Ovary (tissue), 9 donors: ENCODE results near the gene FAM114A2. TPM values are rescaled to one million over a fixed set of nuclear protein-coding genes. Genes with fewer than 3 reads are reported as not detected.
"Not testable (repeated sequence)": the region's sequence is repeated elsewhere in the genome, so short reads cannot be mapped to it uniquely, and the experiment has no call there.

Source experiments
- DNase-seq, 5 donors: peaks; one replicate each; pipeline ENCODE4 v3.0.0-alpha.2; 2019 to 2020
- H3K27ac ChIP-seq, 2 donors: fragments of 200-600 bp; one replicate each; pipeline versions ENCODE4 v1.5.1 to v1.8.0; 2019 to 2022
- H3K27me3 ChIP-seq: fragments of 200-600 bp; one replicate; pipeline ENCODE4 v1.8.0; 2022
- H3K36me3 ChIP-seq: fragments of 200-600 bp; sonication (generic); one replicate; pipeline ENCODE4 v1.5.1; 2019
- H3K4me1 ChIP-seq: one replicate; pipeline ENCODE4 v1.8.1; 2013; ENCODE audit warnings: mild to moderate bottlenecking, moderate library complexity; ENCODE audit not compliant: insufficient read depth
- H3K4me3 ChIP-seq: fragments of 200-600 bp; sonication (generic); one replicate; pipeline ENCODE4 v1.5.1; 2017
- H3K9me3 ChIP-seq, 2 donors: fragments of 200-600 bp in 1 of 2; sonication (generic) in 1 of 2; one replicate each; pipeline versions ENCODE4 v1.5.1 to v1.8.1; 2013 to 2019; ENCODE audit warnings: mild to moderate bottlenecking in 1 of 2, moderate library complexity in 1 of 2
- CTCF ChIP-seq, 3 donors: fragments of 450-650 bp in 2 of 3; fragments of 200-600 bp in 1 of 3; IDR thresholded peaks; one replicate each; pipeline versions ENCODE4 v1.5.1 to v1.8.0; 2016 to 2022; ENCODE audit warnings: antibody characterized with exemption in 3 of 3, mild to moderate bottlenecking in 1 of 3
- EP300 ChIP-seq: sonication (generic); formaldehyde crosslinking; IDR thresholded peaks from one replicate; pipeline ENCODE4 v1.6.1; 2017; ENCODE audit warnings: antibody characterized with exemption
- POLR2A ChIP-seq: fragments of 450-650 bp; IDR thresholded peaks from one replicate; pipeline ENCODE4 v1.6.1; 2017; ENCODE audit warnings: antibody characterized with exemption, mild to moderate bottlenecking, moderate library complexity
- WGBS, 3 donors: extraction: QIAGEN DNeasy Blood & Tissue Kit in 1 of 3; methylation state at CpG; one replicate each; pipeline versions ENCODE4 v1.1.5 to v1.1.7; 2013 to 2017; 5-methylcytosine and 5-hydroxymethylcytosine counted together
- intact Hi-C, 4 donors: fragments of 100-400 bp; cut with DNase I; formaldehyde crosslinking; loops; one replicate each; pipeline versions ENCODE4 v1.11.0 to v1.15.1; 2022 to 2023
- polyA plus RNA-seq, 2 donors: library from polyadenylated mRNA; stranded (reverse); fragments of 200-250 nt in 1 of 2; fragments of 350-450 nt in 1 of 2; fragmentation: Illumina TruSeq in 1 of 2; extraction: RNeasy Lipid Tissue Mini Kit (QIAGEN cat#74804) in 1 of 2; gene quantifications; one replicate each; pipeline ENCODE4 v1.2.3, GENCODE V29; 2013 to 2014
- total RNA-seq, 7 donors: library from RNA; depleted of rRNA in 2 of 7; stranded (reverse); fragments of >200 nt in 2 of 7; fragmentation: NEBNext Ultra II Directional in 3 of 7; extraction: Animal tissue kit (Norgen Biotek cat#: 25700) in 3 of 7; gene quantifications; one replicate each; pipeline versions ENCODE4 v1.1.0 to v1.2.4, GENCODE V29; 2016 to 2023
- donor health status: DM: no; HTN: no; CAD: no; lungs with moderate emphysema.
- donor health status: DM: no; HTN: no; CAD: no.
- donor health status: Bipolar disorder and iron deficiency.
- donor health status: DM: yes; HTN: yes; CAD: no.
- donor health status: DM: no; HTN: no; CAD: no.
- donor health status: DM: yes; HTN: yes; CAD: no.

FAM114A2 gene
- total and polyA plus RNA-seq, 9 donors = 9.6 to 63.3 (median 33.1) TPM

- no peak overlapping the region for H3K4me3 ChIP-seq
- H3K36me3 ChIP-seq = no peaks in the 10 kb centered on the region
- DNase-seq = no peak
- 82 to 92% (median 89%) methylated on average over 5 of the region's 5 CpGs for WGBS, 3 donors
- no peaks in the 10 kb centered on the region for H3K9me3 ChIP-seq
- TF ChIP-seq POLR2A (no peak), EP300 (no peak), CTCF (IDR thresholded peaks at IDR 0.05) (no peak)
- no peaks in the 10 kb centered on the region for H3K4me1 ChIP-seq
- H3K27ac ChIP-seq = no peak overlapping the region
- intact Hi-C loops = loop anchor here in 3 of 4 donors (10.0 kb wide), 3 partner anchors 98 to 328 kb away; partner anchors contain the start of gene GALNT10 (in 1 of the 3)
- H3K27me3 ChIP-seq = no peaks in the 10 kb centered on the region
Measured at GRCh38 chr5:154076240-154076922, 37.7 kb upstream of the FAM114A2 start.

GRCh38 chr5:154072414-154073171, 33.9 kb upstream of the FAM114A2 start:
- no peak overlapping the region for H3K4me3 ChIP-seq
- 35 to 39% (median 35%) methylated on average over 18 of the region's 18 CpGs for WGBS, 3 donors
- H3K36me3 ChIP-seq = no peaks in the 10 kb centered on the region
- no peak overlapping the region for H3K27ac ChIP-seq
- H3K4me1 ChIP-seq = no peaks in the 10 kb centered on the region
- no peaks in the 10 kb centered on the region for H3K27me3 ChIP-seq
- TF ChIP-seq POLR2A (no peak), CTCF (IDR thresholded peaks at IDR 0.05) (peak; percentile 84 to 89 (median 88))
- intact Hi-C loops = loop anchor here in 3 of 4 donors (2.0 to 10.0 kb wide), 6 partner anchors 102 to 570 kb away; partner anchors contain the start of gene GALNT10 (in 1 of the 3)
- no peaks in the 10 kb centered on the region for H3K9me3 ChIP-seq
- DNase-seq = peak; percentile 73 to 89 (median 88)

- WGBS, 3 donors = 53 to 69% (median 59%) methylated on average over 2 of the region's 2 CpGs
- Histone ChIP-seq H3K27me3 (no peaks in the 10 kb centered on the region), H3K9me3 (no peaks in the 10 kb centered on the region), H3K27ac (no peak overlapping the region), H3K4me1 (no peaks in the 10 kb centered on the region), H3K4me3 (no peak overlapping the region), H3K36me3 (no peaks in the 10 kb centered on the region)
- no peak for TF ChIP-seq EP300
- no peak for TF ChIP-seq CTCF (IDR thresholded peaks at IDR 0.05)
- no peak for TF ChIP-seq POLR2A
- no peak for DNase-seq
- intact Hi-C loops = loop anchor here in 3 of 4 donors (2.0 to 10.0 kb wide), 6 partner anchors 103 to 570 kb away; partner anchors contain the start of gene GALNT10 (in 1 of the 3)
Measured at GRCh38 chr5:154071799-154072413, 33.2 kb upstream of the FAM114A2 start.

GRCh38 chr5:154069854-154070253, 31.1 kb upstream of the FAM114A2 start:
- DNase-seq, H3K27me3 ChIP-seq, H3K4me1 ChIP-seq, H3K9me3 ChIP-seq, H3K4me3 ChIP-seq, H3K36me3 ChIP-seq, H3K27ac ChIP-seq: not testable (repeated sequence)
- 86 to 93% (median 90%) methylated on average over 5 of the region's 5 CpGs for WGBS, 3 donors
- intact Hi-C loops = loop anchor here in 3 of 4 donors (5.0 to 10.0 kb wide), 5 partner anchors 105 to 572 kb away; partner anchors contain the start of gene GALNT10 (in 1 of the 3)
